Erythroblast (primary cell): Measurements from ENCODE around the gene PLA2G6.

ENCODE experiments used
- GATA1 ChIP-seq: IDR thresholded peaks from 2 replicates; pipeline ENCODE4 v1.6.1; 2011; ENCODE audit warnings: low read depth, mild to moderate bottlenecking, control low read depth, low read length, moderate library complexity
- POLR2A ChIP-seq: IDR thresholded peaks from 2 replicates; pipeline ENCODE4 v1.6.1; 2011; ENCODE audit warnings: mild to moderate bottlenecking, low read length

DNA sequence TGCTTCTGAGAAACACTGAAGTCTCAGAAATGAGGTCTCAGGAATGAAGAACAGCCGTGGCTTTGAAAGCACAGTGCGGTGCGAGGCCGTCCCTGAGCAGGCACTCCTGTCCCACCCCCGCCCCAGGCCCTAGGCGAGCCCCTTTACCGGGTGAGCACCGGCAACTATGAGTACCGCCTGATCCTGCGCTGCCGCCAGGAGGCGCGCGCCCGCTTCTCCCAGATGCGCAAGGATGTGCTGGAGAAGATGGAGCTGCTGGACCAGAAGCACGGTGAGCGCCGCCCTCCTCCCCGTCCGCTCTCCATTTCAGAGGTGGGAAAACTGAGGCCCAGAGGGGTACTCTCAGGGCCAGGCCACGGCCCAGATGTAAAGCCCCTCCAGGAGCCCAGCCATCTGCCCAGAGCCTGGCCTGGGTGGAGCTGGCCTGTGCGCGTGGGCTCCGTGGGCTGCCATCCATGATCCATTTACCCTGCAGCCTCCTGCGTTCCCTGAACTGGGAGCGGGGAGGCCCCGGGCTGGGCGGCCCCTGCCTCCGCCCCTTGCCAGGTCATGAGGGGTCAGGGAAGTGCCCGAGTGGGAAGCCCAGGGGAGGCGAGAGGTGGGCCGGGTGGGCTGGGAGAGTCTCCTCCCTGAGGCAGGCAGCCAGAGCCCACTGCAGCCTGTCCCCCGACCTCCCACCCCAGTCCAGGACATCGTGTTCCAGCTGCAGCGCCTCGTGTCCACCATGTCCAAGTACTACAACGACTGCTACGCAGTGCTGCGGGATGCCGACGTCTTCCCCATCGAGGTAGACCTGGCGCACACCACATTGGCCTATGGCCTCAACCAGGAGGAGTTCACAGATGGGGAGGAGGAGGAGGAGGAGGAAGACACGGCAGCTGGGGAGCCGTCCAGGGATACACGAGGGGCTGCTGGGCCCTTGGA lies 107.2 kb downstream of the PLA2G6 start:
- no peak for TF ChIP-seq POLR2A
- TF ChIP-seq GATA1 = no peak
